ENCODE results near the gene MTFR2.

MTFR2 gene

GRCh38 chr6:136181861-136182260, 68.2 kb downstream of the MTFR2 start:
- no peak for DNase-seq

- no peak for DNase-seq
Observed at GRCh38 chr6:136181512-136181833, 68.6 kb downstream of the MTFR2 start.
